Kidney (tissue), 14 donors: ENCODE measurements around the gene RAI1. TPM values are rescaled to one million over a fixed set of nuclear protein-coding genes. Genes with fewer than 3 reads are reported as not detected.
"Not testable (repeated sequence)": the region's sequence is repeated elsewhere in the genome, so short reads cannot be mapped to it uniquely, and the experiment has no call there.

Experiments used
- DNase-seq, 5 donors: peaks; one replicate each; pipeline ENCODE4 v3.0.0-alpha.2; 2013 to 2020
- FAIRE-seq: peaks from 2 replicates; lab custom pipeline; 2012; peaks lifted over from hg19 to GRCh38; lab: Jason Lieb, UNC
- H3K27ac ChIP-seq, 2 donors: one replicate each; pipeline ENCODE4 v1.7.0; 2013; ENCODE audit warnings: low read depth in 2 of 2, low read length in 2 of 2, inconsistent platforms in 1 of 2
- H3K27me3 ChIP-seq: one replicate; pipeline ENCODE4 v1.7.1; 2013; ENCODE audit warnings: low read length, inconsistent platforms; ENCODE audit not compliant: control insufficient read depth, insufficient read depth
- H3K36me3 ChIP-seq, 3 donors: one replicate each; pipeline versions ENCODE4 v1.7.0 to v1.7.1; 2013; ENCODE audit warnings: low read length in 3 of 3, control low read depth in 1 of 3, inconsistent platforms in 1 of 3; ENCODE audit not compliant: insufficient read depth in 3 of 3, control insufficient read depth in 2 of 3
- H3K4me1 ChIP-seq, 3 donors: one replicate each; pipeline versions ENCODE4 v1.7.0 to v1.7.1; 2013; ENCODE audit warnings: low read length in 3 of 3, inconsistent platforms in 1 of 3, low read depth in 1 of 3; ENCODE audit not compliant: control insufficient read depth in 2 of 3, insufficient read depth in 2 of 3
- H3K4me3 ChIP-seq, 3 donors: one replicate each; pipeline versions ENCODE4 v1.7.0 to v1.8.1; 2013; ENCODE audit warnings: low read length in 3 of 3, control low read depth in 1 of 3, inconsistent platforms in 1 of 3
- H3K9ac ChIP-seq, 3 donors: one replicate each; pipeline versions ENCODE4 v1.7.0 to v1.7.1; 2013; ENCODE audit warnings: low read length in 3 of 3, control low read depth in 1 of 3, inconsistent platforms in 1 of 3
- H3K9me3 ChIP-seq, 3 donors: one replicate each; pipeline versions ENCODE4 v1.7.0 to v1.7.1; 2013; ENCODE audit warnings: low read length in 3 of 3, control low read depth in 1 of 3, inconsistent platforms in 1 of 3; ENCODE audit not compliant: control insufficient read depth in 2 of 3, insufficient read depth in 1 of 3
- intact Hi-C: fragments of 100-400 bp; cut with DNase I; formaldehyde crosslinking; loops from one replicate; pipeline ENCODE4 v1.11.1; 2022
- polyA plus RNA-seq: library from polyadenylated mRNA; stranded (reverse); fragments of 350-450 nt; fragmentation: Illumina TruSeq; extraction: RNeasy Lipid Tissue Mini Kit (QIAGEN cat#74804); gene quantifications from one replicate; pipeline ENCODE4 v1.2.3, GENCODE V29; 2014; ENCODE audit warnings: low read depth, low replicate concordance; ENCODE audit not compliant: insufficient read depth
- total RNA-seq: library from RNA; stranded (reverse); fragmentation: NEBNext Ultra II Directional; extraction: Animal tissue kit (Norgen Biotek cat#: 25700); gene quantifications from one replicate; pipeline ENCODE4 v1.2.1, GENCODE V29; 2021
- TF ChIP-seq, protein P1 (sequence below): IDR thresholded peaks from 3 replicates; pipeline ENCODE4 v1.5.1; 2012; ENCODE audit warnings: mild to moderate bottlenecking, moderate library complexity, borderline replicate concordance; ENCODE audit not compliant: insufficient read depth; ENCODE audit errors: extremely low read depth
- donor health status: control.
- donor health status: control.
- donor health status: control.
- donor health status: control.
- donor health status: control.
- donor health status: DM: yes; HTN: yes; CAD: no.
- donor health status: Normal renal cell carcinoma (clear cell type).

Gene RAI1
- total and polyA plus RNA-seq, 2 donors from 2014 or later, result 6.7 to 50.5 TPM

DNA sequence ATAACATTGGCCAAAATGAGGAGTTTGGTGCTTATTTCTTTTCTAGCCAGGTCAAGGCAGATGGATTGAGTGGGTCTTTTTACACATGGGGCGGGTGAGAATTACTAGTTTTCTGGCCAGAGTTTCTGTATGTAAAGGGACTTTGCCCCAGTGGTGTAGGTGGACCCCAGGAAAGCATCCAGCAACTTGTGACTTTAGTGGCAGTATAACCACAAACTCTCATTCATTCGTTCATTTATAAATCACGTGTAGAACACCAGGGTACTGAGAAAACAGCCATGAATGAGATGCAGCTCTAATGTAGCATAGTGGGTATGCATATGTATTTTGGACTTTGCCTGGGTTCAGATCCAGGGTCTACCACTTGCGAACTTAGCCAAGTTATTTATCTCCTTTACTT lies 8.1 kb downstream of the RAI1 start:
- TF ChIP-seq, protein P1, sequence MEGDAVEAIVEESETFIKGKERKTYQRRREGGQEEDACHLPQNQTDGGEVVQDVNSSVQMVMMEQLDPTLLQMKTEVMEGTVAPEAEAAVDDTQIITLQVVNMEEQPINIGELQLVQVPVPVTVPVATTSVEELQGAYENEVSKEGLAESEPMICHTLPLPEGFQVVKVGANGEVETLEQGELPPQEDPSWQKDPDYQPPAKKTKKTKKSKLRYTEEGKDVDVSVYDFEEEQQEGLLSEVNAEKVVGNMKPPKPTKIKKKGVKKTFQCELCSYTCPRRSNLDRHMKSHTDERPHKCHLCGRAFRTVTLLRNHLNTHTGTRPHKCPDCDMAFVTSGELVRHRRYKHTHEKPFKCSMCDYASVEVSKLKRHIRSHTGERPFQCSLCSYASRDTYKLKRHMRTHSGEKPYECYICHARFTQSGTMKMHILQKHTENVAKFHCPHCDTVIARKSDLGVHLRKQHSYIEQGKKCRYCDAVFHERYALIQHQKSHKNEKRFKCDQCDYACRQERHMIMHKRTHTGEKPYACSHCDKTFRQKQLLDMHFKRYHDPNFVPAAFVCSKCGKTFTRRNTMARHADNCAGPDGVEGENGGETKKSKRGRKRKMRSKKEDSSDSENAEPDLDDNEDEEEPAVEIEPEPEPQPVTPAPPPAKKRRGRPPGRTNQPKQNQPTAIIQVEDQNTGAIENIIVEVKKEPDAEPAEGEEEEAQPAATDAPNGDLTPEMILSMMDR, result no peak
- Histone ChIP-seq H3K27ac (no peak overlapping the region), H3K4me1 (peaks cover 8 to 47% (median 43%) of the 10 kb centered on the region in 3 donors), H3K9me3 (no peaks in the 10 kb centered on the region), H3K4me3 (no peak overlapping the region), H3K36me3 (no peaks in the 10 kb centered on the region), H3K27me3 (no peaks in the 10 kb centered on the region), H3K9ac (no peak overlapping the region)
- intact Hi-C loops, result no loop called here
- FAIRE-seq (no peak), DNase-seq (no peak)

DNA sequence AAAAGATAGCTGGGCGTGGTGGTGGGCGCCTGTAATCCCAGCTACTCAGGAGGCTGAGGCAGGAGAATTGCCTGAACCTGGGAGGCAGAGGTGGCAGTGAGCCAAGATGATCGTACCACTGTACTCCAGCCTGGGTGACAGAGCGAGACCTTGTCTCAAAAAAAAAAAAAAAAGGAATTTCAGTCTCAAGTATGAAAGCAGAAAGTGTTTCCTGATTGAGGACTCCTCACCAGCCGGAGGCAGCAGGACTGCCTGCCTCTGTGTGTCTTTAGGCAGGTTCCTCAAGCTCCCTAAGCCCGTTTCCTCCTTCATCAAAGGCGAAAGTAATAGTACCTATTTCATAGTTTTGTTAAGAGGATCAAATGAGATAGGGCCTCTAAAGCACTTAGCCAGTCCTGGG lies 9.0 kb downstream of the RAI1 start:
- H3K27me3 ChIP-seq, DNase-seq, H3K27ac ChIP-seq, H3K4me3 ChIP-seq, H3K9ac ChIP-seq, H3K36me3 ChIP-seq, H3K9me3 ChIP-seq, FAIRE-seq, intact Hi-C loops: not testable (repeated sequence)
- peaks cover 8 to 44% (median 40%) of the 10 kb centered on the region in 3 donors for H3K4me1 ChIP-seq

DNA sequence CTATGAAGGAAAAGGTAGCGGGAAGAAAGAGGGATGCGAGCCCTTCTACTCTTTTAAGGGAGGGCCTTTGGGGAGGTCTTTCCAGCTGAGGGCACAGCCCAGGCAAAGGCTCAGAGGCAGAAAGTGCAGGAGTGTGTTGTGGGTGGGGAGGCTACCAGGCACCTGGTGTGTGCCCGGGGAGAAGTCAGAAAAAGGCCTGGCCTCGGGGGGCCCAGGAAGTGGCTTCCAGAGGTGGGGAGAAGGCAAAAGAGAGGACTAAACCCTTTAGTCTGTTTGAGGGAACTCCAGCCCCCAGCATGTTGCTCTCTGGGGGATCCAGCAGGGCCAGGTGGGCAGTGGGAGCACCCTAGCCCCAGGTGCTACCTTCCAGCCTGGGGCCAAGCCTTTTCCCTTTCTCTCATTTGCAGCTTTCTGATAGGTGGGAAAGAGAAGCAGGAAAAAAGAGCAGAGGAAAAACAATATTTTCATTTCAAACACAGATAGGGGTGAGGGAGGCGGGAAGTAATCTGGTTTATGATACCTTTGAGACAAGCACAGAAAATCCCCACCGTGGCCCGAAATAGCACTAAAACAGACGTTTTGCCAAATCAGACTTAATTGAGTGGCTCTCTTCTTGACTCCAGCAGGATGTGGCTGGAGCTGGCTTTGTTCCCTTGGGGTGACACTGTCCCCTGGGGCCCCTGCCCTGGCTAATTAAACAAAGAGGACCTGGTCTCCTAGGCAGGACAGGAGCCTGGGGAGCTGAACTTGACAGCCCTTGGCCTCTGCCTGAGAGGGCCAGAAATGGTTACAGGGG lies 10.4 kb downstream of the RAI1 start:
- FAIRE-seq, result no peak

More for the DNA sequence above, 10.4 kb downstream of the RAI1 start:
- peak in 2 of 5 donors; percentile 32 to 56 for DNase-seq
- Histone ChIP-seq H3K36me3 (no peaks in the 10 kb centered on the region), H3K9me3 (no peaks in the 10 kb centered on the region), H3K4me3 (no peak overlapping the region), H3K27me3 (no peaks in the 10 kb centered on the region), H3K27ac (peak overlapping the region; percentile 35 to 49), H3K4me1 (peaks cover 12 to 42% (median 36%) of the 10 kb centered on the region in 3 donors), H3K9ac (peak overlapping the region in 1 of 3 donors; percentile 55)
- TF ChIP-seq, protein P1, result no peak
- intact Hi-C loops, result no loop called here
